Thyroid gland (tissue), 4 donors: ENCODE results near the gene MRAP.

Experiments used
- CTCF ChIP-seq, 6 experiments: fragments of 200-600 bp in 3 of 6; fragments of 450-650 bp in 3 of 6; sonication (generic) in 3 of 6; IDR thresholded peaks; one replicate each; pipeline ENCODE4 v1.5.1; 2016 to 2019; ENCODE audit warnings: antibody characterized with exemption in 6 of 6, mild to moderate bottlenecking in 2 of 6, inconsistent platforms in 1 of 6, moderate library complexity in 1 of 6
- POLR2A ChIP-seq, 2 donors: fragments of 450-650 bp; IDR thresholded peaks; one replicate each; pipeline ENCODE4 v1.6.1; 2017; ENCODE audit warnings: antibody characterized with exemption in 2 of 2, mild to moderate bottlenecking in 2 of 2, moderate library complexity in 1 of 2

GRCh38 chr21:32348604-32349332 lies 50.1 kb downstream of the MRAP start:
- TF ChIP-seq POLR2A (IDR thresholded peaks at IDR 0.05) = no peak
- TF ChIP-seq CTCF (IDR thresholded peaks at IDR 0.05) = no peak
